Measurements from ENCODE around the gene GRIP2.

DNA sequence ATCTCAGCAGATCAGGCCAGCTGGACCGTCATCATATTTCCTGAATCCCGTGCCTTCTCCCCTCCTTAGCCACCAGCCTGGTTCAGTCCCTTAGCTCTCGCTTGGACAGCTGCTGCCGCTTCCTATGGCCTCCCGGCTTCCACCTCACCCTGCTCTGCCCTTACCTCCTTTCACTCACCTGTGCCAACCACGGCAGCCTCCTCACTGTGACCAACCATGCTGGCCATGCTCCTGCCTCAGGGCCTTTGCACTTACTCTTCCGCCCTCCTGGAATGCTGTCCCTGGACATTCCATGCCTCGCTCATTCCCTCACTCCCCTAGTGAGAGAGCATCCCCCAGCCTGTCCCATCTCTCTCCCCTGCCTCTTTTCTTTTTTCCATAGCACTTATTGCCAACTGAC, 19.2 kb downstream of the GRIP2 start:
- TF ChIP-seq CTCF (conservative IDR thresholded peaks at IDR 0.05; ENCODE audit: low read depth, low read length) (no peak), EZH2 (IDR thresholded peaks at IDR 0.05; ENCODE audit: borderline replicate concordance, low read depth, low read length, poor library complexity, severe bottlenecking) (no peak)
